Lower leg skin (tissue), 3 donors: ENCODE measurements around the gene PPP1R14C.

Experiments used
- POLR2A ChIP-seq, 2 donors: fragments of 450-650 bp; IDR thresholded peaks; one replicate each; pipeline ENCODE4 v1.6.1; 2016 to 2017; ENCODE audit warnings: antibody characterized with exemption in 2 of 2, mild to moderate bottlenecking in 1 of 2, moderate library complexity in 1 of 2
- TF ChIP-seq, protein P1 (sequence below), 3 donors: fragments of 450-650 bp; IDR thresholded peaks; one replicate each; pipeline ENCODE4 v1.5.1; 2016; ENCODE audit warnings: antibody characterized with exemption in 3 of 3, mild to moderate bottlenecking in 3 of 3, moderate library complexity in 2 of 3

DNA sequence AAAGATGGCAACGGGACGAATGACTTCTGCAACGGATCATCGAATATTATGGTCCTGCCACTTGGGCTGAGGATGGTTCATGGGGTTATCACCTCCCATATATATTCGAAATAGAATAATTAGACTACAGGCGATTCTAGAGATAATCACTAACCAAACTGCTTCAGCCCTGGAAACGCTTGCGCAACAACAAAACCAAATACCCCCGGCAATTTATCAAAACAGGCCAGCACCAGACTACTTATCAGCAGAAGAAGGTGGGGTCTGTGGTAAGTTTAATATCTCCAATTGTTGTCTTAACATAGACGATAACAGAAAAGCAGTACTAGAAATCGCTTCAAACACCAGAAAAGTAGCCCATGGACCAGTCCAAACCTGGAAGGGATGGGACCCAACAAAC, 42.9 kb upstream of the PPP1R14C start:
- TF ChIP-seq, protein P1, sequence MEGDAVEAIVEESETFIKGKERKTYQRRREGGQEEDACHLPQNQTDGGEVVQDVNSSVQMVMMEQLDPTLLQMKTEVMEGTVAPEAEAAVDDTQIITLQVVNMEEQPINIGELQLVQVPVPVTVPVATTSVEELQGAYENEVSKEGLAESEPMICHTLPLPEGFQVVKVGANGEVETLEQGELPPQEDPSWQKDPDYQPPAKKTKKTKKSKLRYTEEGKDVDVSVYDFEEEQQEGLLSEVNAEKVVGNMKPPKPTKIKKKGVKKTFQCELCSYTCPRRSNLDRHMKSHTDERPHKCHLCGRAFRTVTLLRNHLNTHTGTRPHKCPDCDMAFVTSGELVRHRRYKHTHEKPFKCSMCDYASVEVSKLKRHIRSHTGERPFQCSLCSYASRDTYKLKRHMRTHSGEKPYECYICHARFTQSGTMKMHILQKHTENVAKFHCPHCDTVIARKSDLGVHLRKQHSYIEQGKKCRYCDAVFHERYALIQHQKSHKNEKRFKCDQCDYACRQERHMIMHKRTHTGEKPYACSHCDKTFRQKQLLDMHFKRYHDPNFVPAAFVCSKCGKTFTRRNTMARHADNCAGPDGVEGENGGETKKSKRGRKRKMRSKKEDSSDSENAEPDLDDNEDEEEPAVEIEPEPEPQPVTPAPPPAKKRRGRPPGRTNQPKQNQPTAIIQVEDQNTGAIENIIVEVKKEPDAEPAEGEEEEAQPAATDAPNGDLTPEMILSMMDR (IDR thresholded peaks at IDR 0.05), result no peak
- TF ChIP-seq POLR2A (IDR thresholded peaks at IDR 0.05), result no peak
